Measurements from ENCODE around the gene CCR6.

The CCR6 gene

DNA sequence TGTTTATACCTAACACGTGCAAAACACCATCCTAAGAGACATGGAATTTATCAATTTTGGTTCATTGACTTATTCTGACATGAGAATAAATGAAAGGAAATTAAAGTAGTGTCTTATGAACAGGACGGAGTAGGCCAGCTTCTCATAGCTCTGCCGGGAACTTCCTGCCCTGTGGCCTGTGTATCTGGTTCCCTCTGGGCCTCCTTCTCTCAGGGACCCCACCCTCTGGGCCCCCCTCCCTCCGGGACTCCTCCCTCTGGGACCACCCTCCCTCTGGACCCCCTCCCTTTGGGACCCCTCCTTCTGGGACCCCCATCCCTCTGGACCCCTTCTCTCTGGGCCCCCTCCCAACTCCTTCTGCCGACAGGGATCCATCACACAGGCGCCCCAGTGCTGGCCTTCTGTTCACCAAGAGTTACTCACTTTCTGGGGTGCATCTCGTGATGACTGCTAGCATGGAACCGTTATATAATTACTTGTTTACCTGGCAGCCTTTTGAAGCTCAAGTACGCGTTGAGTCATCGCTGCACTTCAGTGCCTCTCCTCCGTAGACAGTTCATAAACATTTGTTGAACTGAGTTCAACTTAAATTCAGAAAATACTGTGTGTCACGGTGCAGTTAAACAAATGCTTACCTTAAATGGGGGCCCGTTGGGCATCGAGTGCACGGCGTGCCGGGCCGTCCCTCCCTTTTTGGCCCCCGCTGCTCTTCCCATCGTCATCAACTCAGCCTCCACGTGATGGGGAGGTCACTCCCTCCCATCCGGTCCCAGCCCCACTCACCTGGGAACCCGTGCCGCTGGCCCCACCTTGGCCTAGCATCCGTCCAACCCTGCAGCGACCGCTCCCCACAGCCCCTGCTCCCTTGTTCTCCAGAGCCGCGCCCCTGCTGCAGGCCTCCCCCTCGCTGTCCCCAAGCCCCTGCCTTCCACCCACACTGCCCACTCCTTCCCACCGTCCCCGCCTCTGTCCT, 8.1 kb downstream of the CCR6 start:
- no peak for TF ChIP-seq CTCF (IDR thresholded peaks at IDR 0.05; ENCODE audit: poor library complexity, severe bottlenecking)
- no peak overlapping the region for H3K27ac ChIP-seq (ENCODE audit: poor library complexity, severe bottlenecking)
- no peak overlapping the region for H3K4me3 ChIP-seq (ENCODE audit: severe bottlenecking)
- H3K36me3 ChIP-seq (ENCODE audit: low read depth) = no peaks in the 10 kb centered on the region
- DNase-seq (ENCODE audit: low spot score) (no peak), ATAC-seq (ENCODE audit: low read depth) (no peak)
- H3K4me1 ChIP-seq (ENCODE audit: insufficient read depth, poor library complexity, severe bottlenecking) = no peaks in the 10 kb centered on the region
- no peaks in the 10 kb centered on the region for H3K9me3 ChIP-seq (ENCODE audit: severe bottlenecking)
- no peaks in the 10 kb centered on the region for H3K27me3 ChIP-seq (ENCODE audit: insufficient read depth, poor library complexity, severe bottlenecking)

- TF ChIP-seq CTCF (IDR thresholded peaks at IDR 0.05; ENCODE audit: poor library complexity, severe bottlenecking) = no peak
- ATAC-seq (ENCODE audit: low read depth) (no peak), DNase-seq (ENCODE audit: low spot score) (no peak)
- Histone ChIP-seq H3K9me3 (ENCODE audit: severe bottlenecking) (no peaks in the 10 kb centered on the region), H3K4me3 (ENCODE audit: severe bottlenecking) (no peak overlapping the region), H3K4me1 (ENCODE audit: insufficient read depth, poor library complexity, severe bottlenecking) (no peaks in the 10 kb centered on the region), H3K36me3 (ENCODE audit: low read depth) (no peaks in the 10 kb centered on the region), H3K27me3 (ENCODE audit: insufficient read depth, poor library complexity, severe bottlenecking) (peaks cover 4% of the 10 kb centered on the region), H3K27ac (ENCODE audit: poor library complexity, severe bottlenecking) (no peak overlapping the region)
These were observed 11.8 kb downstream of the CCR6 start for GRCh38 chr6:167134448-167135328.

DNA sequence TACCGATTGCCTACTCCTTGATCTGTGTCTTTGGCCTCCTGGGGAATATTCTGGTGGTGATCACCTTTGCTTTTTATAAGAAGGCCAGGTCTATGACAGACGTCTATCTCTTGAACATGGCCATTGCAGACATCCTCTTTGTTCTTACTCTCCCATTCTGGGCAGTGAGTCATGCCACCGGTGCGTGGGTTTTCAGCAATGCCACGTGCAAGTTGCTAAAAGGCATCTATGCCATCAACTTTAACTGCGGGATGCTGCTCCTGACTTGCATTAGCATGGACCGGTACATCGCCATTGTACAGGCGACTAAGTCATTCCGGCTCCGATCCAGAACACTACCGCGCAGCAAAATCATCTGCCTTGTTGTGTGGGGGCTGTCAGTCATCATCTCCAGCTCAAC, 13.5 kb downstream of the CCR6 start:
- no peak overlapping the region for H3K27ac ChIP-seq (ENCODE audit: poor library complexity, severe bottlenecking)
- H3K9me3 ChIP-seq (ENCODE audit: severe bottlenecking) = no peaks in the 10 kb centered on the region
- no peak for DNase-seq (ENCODE audit: low spot score)
- no peak overlapping the region for H3K4me3 ChIP-seq (ENCODE audit: severe bottlenecking)
- peaks cover 5% of the 10 kb centered on the region for H3K27me3 ChIP-seq (ENCODE audit: insufficient read depth, poor library complexity, severe bottlenecking)
- TF ChIP-seq CTCF (IDR thresholded peaks at IDR 0.05; ENCODE audit: poor library complexity, severe bottlenecking) = no peak
- H3K36me3 ChIP-seq (ENCODE audit: low read depth) = no peaks in the 10 kb centered on the region
- no peak for ATAC-seq (ENCODE audit: low read depth)
- no peaks in the 10 kb centered on the region for H3K4me1 ChIP-seq (ENCODE audit: insufficient read depth, poor library complexity, severe bottlenecking)

GRCh38 chr6:167137081-167137480, 14.2 kb downstream of the CCR6 start:
- Histone ChIP-seq H3K36me3 (ENCODE audit: low read depth) (no peaks in the 10 kb centered on the region), H3K27me3 (ENCODE audit: insufficient read depth, poor library complexity, severe bottlenecking) (peaks cover 5% of the 10 kb centered on the region), H3K4me1 (ENCODE audit: insufficient read depth, poor library complexity, severe bottlenecking) (no peaks in the 10 kb centered on the region), H3K4me3 (ENCODE audit: severe bottlenecking) (no peak overlapping the region), H3K27ac (ENCODE audit: poor library complexity, severe bottlenecking) (no peak overlapping the region), H3K9me3 (ENCODE audit: severe bottlenecking) (no peaks in the 10 kb centered on the region)
- no peak for TF ChIP-seq CTCF (IDR thresholded peaks at IDR 0.05; ENCODE audit: poor library complexity, severe bottlenecking)
- no peak for DNase-seq (ENCODE audit: low spot score)
- no peak for ATAC-seq (ENCODE audit: low read depth)

Data from RWPE2 (cell line).